Activated B cell treated with CpG ODN at 0.5 μM for 24 hours (primary cell): ENCODE results near the gene DNAJC1. TPM values are rescaled to one million over a fixed set of nuclear protein-coding genes. Genes with fewer than 3 reads are reported as not detected.
A peak's percentile ranks its signal among the peaks of the same experiment; 100 is the strongest.

Source experiments
- ATAC-seq: fragments of 200-7000 bp; cut with Tn5 transposase; one replicate; pipeline ENCODE4 v1.10.0; 2021; ENCODE audit warnings: low read depth, mild to moderate bottlenecking, moderate library complexity
- CTCF ChIA-PET: fragments of 350-600 bp; sonication (Branson Sonifier 250); formaldehyde crosslinking; loops from one replicate; lab custom pipeline; 2021; ENCODE audit warnings: antibody characterized with exemption; lab: Charles Lee
- POLR2A ChIA-PET: fragments of 350-600 bp; sonication (Branson Sonifier 250); formaldehyde crosslinking; loops from one replicate; lab custom pipeline; 2021; ENCODE audit warnings: antibody characterized with exemption; lab: Charles Lee
- DNase-seq: peaks from one replicate; pipeline ENCODE4 v3.0.0; 2022
- H3K27ac Mint-ChIP-seq: one replicate; pipeline ENCODE4 v1.8.0; 2020; ENCODE audit warnings: mixed read lengths
- H3K27me3 Mint-ChIP-seq: one replicate; pipeline ENCODE4 v1.8.0; 2021; ENCODE audit warnings: mixed read lengths
- H3K36me3 Mint-ChIP-seq: one replicate; pipeline ENCODE4 v1.8.0; 2021; ENCODE audit warnings: low read depth, mixed read lengths
- H3K4me1 Mint-ChIP-seq: one replicate; pipeline ENCODE4 v1.8.0; 2021; ENCODE audit warnings: mixed read lengths
- H3K4me3 Mint-ChIP-seq: one replicate; pipeline ENCODE4 v1.8.0; 2020; ENCODE audit warnings: mild to moderate bottlenecking, mixed read lengths
- H3K9me3 Mint-ChIP-seq: one replicate; pipeline ENCODE4 v1.8.0; 2020; ENCODE audit warnings: mixed read lengths
- CTCF ChIP-seq: fragments of 200-600 bp; IDR thresholded peaks from one replicate; pipeline ENCODE4 v1.8.0; 2022; ENCODE audit warnings: antibody characterized with exemption, mild to moderate bottlenecking
- intact Hi-C: fragments of 100-400 bp; cut with micrococcal nuclease; formaldehyde crosslinking; loops from one replicate; pipeline ENCODE4 v1.15.1; 2024
- total RNA-seq: library from RNA; stranded (reverse); gene quantifications from 2 replicates; pipeline ENCODE4 v1.2.3, GENCODE V29; 2022

The DNAJC1 gene
- total RNA-seq, 1 donor from 2014 or later, result 10.9 TPM

- H3K4me3 Mint-ChIP-seq, result no peak overlapping the region
- ChIA-PET POLR2A (no interaction called here), CTCF (interaction anchor here (1.2 to 1.4 kb wide), 3 partner anchors 24 to 972 kb away, joined by 3 to 7 read pairs (median 3); no protein-coding TSS in a partner anchor)
- H3K4me1 Mint-ChIP-seq, result peaks cover 3% of the 10 kb centered on the region
- H3K27ac Mint-ChIP-seq, result no peak overlapping the region
- H3K27me3 Mint-ChIP-seq, result peaks cover 5% of the 10 kb centered on the region
- no peaks in the 10 kb centered on the region for H3K36me3 Mint-ChIP-seq
- intact Hi-C loops, result no loop called here
- TF ChIP-seq CTCF, result no peak
- H3K9me3 Mint-ChIP-seq, result no peaks in the 10 kb centered on the region
- DNase-seq, result no peak
- ATAC-seq, result no peak
Measured at GRCh38 chr10:22017283-22018020, 13.9 kb upstream of the DNAJC1 start.

- ATAC-seq, result no peak
- no peak for TF ChIP-seq CTCF
- Mint-ChIP-seq H3K27me3 (peaks cover 5% of the 10 kb centered on the region), H3K36me3 (no peaks in the 10 kb centered on the region), H3K4me3 (no peak overlapping the region), H3K27ac (no peak overlapping the region), H3K9me3 (no peaks in the 10 kb centered on the region), H3K4me1 (peaks cover 2% of the 10 kb centered on the region)
- no peak for DNase-seq
- ChIA-PET POLR2A (interaction anchor here (0.6 kb wide), 1 partner anchor 1071 kb away, joined by 3 read pairs; no protein-coding TSS in a partner anchor), CTCF (interaction anchor here (1.2 to 1.4 kb wide), 3 partner anchors 22 to 973 kb away, joined by 3 to 7 read pairs (median 3); no protein-coding TSS in a partner anchor)
- intact Hi-C loops, result no loop called here
Measured at GRCh38 chr10:22016046-22016705, 12.6 kb upstream of the DNAJC1 start.

GRCh38 chr10:22010973-22011408 lies 7.5 kb upstream of the DNAJC1 start:
- ATAC-seq (no peak), DNase-seq (no peak)
- ChIA-PET CTCF (interaction anchor here (1.1 to 5.6 kb wide), 5 partner anchors 13 to 979 kb away, joined by 3 to 45 read pairs (median 6); no protein-coding TSS in a partner anchor), POLR2A (interaction anchor here (0.6 to 1.4 kb wide), 3 partner anchors 18 to 938 kb away, joined by 3 to 5 read pairs (median 4); partner anchors contain the start of gene COMMD3)
- peak; percentile 86 for TF ChIP-seq CTCF
- intact Hi-C loops, result loop anchor here (1.0 kb wide), 2 partner anchors 410 to 978 kb away; no protein-coding TSS in a partner anchor
- H3K4me3 Mint-ChIP-seq, result no peak overlapping the region
- H3K9me3 Mint-ChIP-seq, result no peaks in the 10 kb centered on the region
- no peaks in the 10 kb centered on the region for H3K27me3 Mint-ChIP-seq
- no peaks in the 10 kb centered on the region for H3K36me3 Mint-ChIP-seq
- H3K27ac Mint-ChIP-seq, result no peak overlapping the region
- peaks cover 11% of the 10 kb centered on the region for H3K4me1 Mint-ChIP-seq

- Mint-ChIP-seq H3K4me3 (no peak overlapping the region), H3K9me3 (no peaks in the 10 kb centered on the region), H3K27ac (no peak overlapping the region), H3K27me3 (no peaks in the 10 kb centered on the region), H3K36me3 (no peaks in the 10 kb centered on the region), H3K4me1 (peaks cover 16% of the 10 kb centered on the region)
- ChIA-PET POLR2A (interaction anchor here (1.4 kb wide), 1 partner anchor 305 kb away, joined by 4 read pairs; the partner anchor contains the start of gene COMMD3), CTCF (interaction anchor here (1.0 to 5.6 kb wide), 6 partner anchors 13 to 979 kb away, joined by 3 to 45 read pairs (median 4); no protein-coding TSS in a partner anchor)
- TF ChIP-seq CTCF, result no peak
- no peak for DNase-seq
- no peak for ATAC-seq
- intact Hi-C loops, result no loop called here
Measured at GRCh38 chr10:22010539-22010938, 7.0 kb upstream of the DNAJC1 start.
